Hematopoietic multipotent progenitor cell treated with erythropoietin and hydrocortisone succinate and interleukin-3 and kit ligand, for 17 days (in vitro differentiated cells): ENCODE measurements around the gene C2CD4D.

Source experiments
- DNase-seq: peaks from one replicate; pipeline ENCODE4 v3.0.0-alpha.2; 2015; ENCODE audit warnings: low spot score

Gene C2CD4D

DNA sequence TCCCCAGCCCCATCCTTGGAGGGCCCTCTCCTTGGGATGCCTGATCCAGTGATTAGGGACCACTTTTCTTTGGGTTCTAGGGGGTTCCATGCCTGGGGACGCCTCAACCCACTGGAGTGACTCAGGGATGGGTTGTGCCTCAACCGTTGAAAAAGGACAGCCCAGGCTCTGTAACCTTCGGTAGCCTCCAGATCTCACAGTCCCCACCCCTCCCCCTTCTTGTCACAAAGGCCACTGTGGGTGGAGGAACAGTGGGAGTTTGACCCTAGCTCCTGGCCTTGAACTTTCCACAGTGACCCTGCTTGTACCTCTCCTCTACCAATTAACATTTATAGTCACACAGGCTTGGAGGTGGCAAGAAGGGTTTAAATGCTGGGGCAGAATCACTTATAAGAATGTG lies 5.4 kb downstream of the C2CD4D start:
- no peak for DNase-seq

DNA sequence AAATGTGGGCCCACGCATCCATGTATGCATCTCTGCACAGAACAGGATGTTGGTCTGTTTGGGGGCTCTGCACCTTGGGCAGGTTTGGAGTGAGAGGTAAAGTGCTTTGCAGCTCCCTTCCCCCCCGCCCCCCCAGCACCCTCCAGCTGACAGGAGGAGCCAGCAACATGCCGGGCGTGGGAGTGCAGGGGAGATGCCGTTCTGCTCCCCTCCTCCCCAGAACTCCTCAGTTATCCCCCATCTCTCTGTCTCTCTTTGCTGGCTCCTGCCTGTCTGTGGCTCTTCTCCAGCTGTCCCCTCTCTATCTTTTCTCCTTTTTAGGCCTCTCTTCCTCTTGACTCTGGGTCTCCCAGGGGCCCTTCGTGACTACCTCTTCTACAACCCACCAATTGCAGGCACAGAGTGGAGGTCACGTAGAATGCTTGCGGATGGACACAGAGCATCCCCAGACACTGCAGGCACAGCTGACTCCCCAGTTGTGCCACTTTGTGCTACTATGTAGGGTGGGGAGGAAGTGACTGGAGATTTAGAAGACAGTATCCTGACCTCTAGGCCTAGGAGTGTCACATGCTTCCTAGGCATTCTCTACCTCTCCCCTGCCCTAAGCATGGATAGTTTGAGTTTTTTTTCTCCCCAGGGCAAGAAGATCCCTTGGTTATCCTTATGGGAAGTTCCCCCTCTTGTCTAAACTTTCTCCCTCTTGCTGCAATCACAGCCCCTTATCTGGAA lies 6.3 kb downstream of the C2CD4D start:
- no peak for DNase-seq

GRCh38 chr1:151832318-151832980 lies 7.2 kb downstream of the C2CD4D start:
- DNase-seq, result no peak

DNA sequence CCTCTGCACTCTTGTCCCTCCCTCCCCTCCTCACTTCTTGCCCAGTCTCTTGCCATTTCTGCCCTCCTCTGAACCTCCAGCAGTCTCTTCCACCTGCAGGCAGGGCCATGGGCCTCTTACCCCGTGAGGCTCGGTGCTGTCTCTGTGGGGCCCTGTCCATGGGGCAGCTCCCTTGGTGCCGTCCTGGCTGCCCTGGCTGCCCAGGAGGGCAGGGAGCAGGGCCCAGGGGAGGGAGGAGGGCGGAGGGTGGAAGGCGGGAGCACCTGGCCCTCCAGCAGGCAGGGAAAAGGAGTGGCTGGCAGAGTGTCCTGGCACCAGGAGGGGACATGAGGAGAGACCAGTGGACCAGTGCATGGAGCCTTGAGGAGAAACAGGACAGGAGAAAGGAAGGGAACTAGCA lies 8.0 kb downstream of the C2CD4D start, which contains the start of gene RORC:
RORC (minus strand) TSS at position 198 of the 400 bp plus-strand sequence; CDS start at position 160, 38 bp downstream.
- no peak for DNase-seq

GRCh38 chr1:151831256-151831591 lies 8.4 kb downstream of the C2CD4D start:
- no peak for DNase-seq

- DNase-seq, result no peak
These were observed 9.6 kb downstream of the C2CD4D start for GRCh38 chr1:151830055-151830454.

GRCh38 chr1:151829352-151830046 lies 10.1 kb downstream of the C2CD4D start:
- no peak for DNase-seq

DNA sequence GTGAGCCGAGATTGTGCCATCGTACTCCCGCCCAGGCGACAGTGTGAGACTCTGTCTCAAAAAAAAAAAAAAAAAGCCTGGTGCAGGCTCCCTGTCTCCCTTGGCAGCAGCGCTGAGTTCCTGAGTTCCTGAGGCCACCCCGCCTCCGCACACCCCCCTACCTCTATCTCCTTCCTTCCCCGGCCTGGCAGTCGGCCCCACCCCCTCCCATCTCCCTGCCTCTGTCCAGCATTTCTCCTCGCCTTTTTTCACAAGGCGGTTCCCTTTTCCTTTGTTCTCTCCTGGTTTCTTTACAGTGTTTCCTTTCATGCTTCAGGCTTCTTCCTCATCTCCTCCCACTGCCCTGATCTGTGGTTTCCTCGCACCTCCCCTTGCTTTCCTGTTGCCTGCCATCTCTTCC lies 10.7 kb downstream of the C2CD4D start:
- no peak for DNase-seq

DNA sequence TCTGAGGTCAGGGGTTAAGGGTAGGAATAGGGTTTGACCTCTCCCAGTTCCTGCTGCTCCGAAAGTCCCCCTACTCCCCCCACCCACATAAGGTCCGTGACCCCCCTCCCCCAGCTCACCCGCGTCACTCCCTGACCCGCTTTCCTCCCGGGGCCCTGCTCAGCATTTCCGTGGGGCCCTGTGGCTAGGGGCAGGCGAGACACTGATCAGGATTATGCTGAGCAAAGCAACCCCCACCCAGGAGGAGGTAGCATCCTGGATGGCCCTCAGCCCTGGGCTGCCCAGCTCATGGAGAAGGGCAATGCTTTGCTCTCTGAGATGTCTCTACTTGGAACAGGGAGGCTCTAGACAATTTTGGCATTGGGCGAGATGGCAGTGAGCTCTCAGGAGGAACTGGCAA lies 11.8 kb downstream of the C2CD4D start:
- DNase-seq, result no peak

DNA sequence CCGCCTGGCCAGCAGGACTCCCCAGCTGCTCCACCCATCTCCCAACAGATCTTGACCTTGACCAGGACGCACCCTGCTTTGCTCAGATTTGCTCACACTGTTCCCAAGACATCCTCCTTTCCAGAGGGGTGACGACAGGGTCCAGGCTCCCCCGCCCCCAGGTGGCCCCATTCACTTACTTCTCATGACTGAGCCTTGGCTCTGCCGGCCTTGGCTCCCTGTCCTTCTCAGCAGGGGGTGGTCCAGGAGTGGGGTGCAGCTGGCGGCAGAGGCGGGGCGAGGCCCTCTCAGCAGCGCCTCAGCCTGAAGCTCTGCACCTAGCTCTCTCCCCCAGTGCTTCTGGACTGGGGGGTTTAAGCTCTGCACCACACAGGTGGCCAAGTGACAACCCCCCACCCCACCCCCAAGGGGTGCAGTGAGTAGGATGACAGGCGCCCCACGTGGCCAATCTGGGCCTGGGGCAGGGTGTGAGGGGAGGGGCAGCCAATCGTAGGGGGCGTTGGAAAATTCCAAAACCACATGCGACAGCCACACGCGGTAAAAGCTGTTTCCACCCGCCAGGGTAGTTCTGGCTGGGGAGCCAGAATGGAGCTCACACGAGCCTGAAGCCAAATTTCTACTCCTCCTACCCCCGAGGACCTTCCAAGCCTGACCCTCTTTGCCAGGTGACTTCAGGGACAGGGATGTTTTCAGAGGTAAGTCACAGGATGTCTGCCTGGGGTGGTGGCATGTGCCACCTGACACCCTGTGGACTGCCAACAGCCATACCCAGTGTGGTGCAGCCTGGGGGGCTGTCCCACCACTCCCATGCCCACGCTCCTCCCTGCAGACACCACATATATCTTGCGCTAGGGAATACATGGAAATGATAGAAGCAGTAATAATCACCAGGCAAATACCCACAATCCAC lies 13.6 kb downstream of the C2CD4D start:
- no peak for DNase-seq

- DNase-seq, result no peak
These were observed 14.4 kb downstream of the C2CD4D start for GRCh38 chr1:151825204-151825603.

DNA sequence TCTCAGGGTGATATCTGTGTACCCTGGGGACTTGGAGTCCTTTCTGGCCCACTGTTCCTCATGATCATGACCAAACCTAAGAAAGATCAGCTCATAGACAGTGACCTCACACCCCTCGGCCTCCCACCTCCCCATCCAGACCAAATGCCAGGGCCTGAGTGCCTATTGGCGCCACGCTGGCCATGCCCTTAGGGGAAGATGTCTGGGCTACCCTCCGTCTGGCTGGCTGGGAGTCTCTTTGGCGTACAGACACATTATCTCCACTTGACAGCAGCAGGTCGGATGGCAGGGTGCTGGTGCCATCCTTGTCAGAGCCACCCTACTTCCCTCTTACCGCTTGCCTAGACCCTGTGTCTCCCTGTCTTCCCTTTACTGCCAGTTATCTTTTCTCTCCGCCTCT lies 16.4 kb downstream of the C2CD4D start:
- DNase-seq, result no peak

- DNase-seq, result no peak
These were observed 17.2 kb downstream of the C2CD4D start for GRCh38 chr1:151822404-151822803.

DNA sequence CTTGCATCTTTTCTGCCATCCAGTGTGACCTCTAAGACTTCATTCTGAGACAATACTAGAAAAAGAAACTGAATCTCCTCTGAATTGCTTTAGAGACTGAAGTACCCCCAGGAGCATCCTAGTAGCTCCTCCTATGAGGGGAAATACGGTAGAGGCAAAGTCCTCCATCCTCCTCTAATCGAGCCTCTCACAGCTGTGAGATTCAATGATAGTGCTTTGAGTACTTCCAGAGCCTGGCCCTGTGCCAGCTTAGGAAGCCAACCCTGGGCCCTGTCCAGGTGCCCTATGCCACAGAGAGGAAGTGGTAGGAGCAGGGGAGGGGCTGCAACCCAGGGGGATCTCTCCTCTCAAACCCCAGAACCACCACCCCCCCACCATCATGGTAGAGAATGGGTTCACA lies 18.7 kb downstream of the C2CD4D start:
- no peak for DNase-seq

DNA sequence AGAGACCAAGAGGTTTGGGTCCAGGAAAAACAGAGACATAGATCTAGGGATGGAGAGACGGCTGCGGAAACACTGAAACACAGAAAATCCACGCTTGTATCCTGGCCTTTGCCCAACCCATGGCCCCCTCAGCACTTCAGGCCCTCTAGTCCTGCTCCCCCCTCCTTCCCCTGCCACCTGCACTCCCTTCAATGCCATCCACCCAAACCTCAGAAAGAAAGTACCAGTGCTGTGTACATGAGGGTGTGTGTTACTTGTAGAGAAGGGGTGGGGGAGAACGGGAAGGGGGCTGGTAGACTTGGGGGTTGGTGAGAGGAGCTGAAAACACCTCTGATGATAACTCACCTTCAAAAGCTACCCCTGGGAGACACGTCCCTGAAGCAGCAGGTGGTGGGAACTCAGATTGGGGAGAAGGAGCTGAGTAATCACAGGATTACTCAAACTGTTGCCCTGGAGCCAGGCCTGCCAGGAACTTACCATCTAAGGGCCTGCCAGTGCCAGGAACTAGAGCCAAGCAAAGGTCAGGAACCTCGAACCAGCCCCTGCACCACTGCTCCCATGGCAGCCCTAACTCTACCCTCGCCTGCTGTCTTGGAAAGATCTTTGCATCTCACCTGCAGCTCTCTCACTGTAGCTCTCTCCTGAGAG lies 19.5 kb downstream of the C2CD4D start:
- DNase-seq, result no peak

DNA sequence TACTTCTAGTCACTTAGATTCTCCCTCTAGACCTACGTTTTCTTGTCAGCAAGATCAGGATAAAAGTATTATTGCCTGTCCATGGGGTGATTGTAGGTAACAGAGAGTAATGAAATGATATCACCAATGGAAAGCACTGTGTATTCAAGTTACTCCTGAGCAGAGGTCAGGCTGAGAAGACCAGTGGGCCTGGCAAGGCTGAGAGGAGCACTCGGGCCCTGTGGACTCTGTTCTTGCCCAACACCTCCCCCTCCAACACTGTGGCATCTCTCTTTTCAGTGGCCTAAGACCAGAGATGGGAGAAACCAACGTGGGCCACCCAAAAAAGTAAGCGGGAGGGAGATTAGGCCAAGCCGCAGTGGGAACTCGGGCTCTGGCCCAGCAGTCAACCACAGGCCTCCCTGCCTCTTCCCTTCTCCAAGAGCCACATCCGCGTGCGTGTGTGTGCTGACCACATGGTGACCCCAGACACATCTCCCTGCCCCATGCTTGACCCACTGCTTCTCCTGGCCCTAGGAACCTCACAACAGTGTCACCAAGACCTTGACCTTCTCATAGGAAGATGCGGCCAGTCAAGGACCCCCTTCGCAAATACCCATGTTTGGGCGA lies 20.3 kb downstream of the C2CD4D start:
- DNase-seq, result no peak

DNA sequence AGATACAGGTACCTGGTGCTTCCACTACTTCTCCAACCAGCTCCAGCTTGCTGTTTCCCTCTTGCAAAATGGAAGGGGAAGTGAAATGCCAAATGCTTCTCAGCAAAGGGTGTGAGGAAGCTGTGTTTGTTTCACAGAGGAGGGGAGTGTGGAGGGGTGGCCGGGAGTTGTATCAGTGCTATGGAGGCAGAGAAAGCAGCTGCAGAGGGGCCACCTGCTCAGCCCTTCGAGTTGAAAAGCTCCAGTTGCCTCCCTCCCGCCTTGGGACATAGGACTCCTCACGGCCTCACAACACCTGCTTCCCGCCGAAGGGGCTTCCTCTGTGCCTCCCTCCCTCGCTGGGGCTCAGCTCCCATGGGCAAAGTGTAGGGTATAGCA lies 22.3 kb downstream of the C2CD4D start:
- no peak for DNase-seq

GRCh38 chr1:151816548-151817352 lies 22.9 kb downstream of the C2CD4D start:
- no peak for DNase-seq

- no peak for DNase-seq
These were observed 23.8 kb downstream of the C2CD4D start for GRCh38 chr1:151815716-151816327.

DNA sequence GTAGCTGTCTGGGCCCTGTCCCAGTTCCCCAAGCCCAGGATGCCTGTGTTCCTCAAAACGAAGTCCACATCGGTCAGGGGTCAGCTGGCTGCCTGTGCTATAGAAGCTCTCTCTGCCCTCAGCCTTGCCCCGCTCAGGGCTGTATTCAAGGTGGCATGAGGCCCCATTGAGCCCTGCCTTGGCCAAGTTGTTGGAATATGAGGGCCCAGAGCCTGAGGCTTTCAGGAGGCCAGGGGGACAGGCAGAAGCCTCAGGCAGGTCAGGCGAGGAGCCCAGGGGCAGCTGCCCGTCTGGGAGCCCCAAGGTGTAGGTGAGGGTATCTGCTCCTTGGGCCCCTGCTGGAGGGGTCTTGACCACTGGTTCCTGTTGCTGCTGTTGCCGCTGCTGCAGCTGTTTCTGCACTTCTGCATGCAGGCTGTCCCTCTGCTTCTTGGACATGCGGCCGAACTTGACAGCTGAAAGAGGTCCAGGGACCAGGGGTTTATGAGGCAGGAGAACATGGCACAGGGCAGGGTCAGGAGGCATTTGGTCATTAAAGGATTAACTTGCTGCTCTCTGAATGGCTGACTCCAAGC lies 24.6 kb downstream of the C2CD4D start:
- no peak for DNase-seq
